HFF-Myc (cell line): ENCODE results near the gene MSL1.

Experiments used
- DNase-seq: peaks from one replicate; pipeline ENCODE4 v3.0.0-alpha.2; 2011; ENCODE audit warnings: low read depth; ENCODE audit errors: extremely low read depth
- H3K4me3 ChIP-seq: replicated peaks from 2 replicates; pipeline ENCODE4 v1.5.1; 2011; ENCODE audit warnings: low read depth, mild to moderate bottlenecking, control low read depth, low read length
- CTCF ChIP-seq: IDR thresholded peaks from 2 replicates; pipeline ENCODE4 v1.5.1; 2012; ENCODE audit warnings: mild to moderate bottlenecking, low read depth, low read length, control low read depth; ENCODE audit errors: missing control alignments

MSL1 gene

DNA sequence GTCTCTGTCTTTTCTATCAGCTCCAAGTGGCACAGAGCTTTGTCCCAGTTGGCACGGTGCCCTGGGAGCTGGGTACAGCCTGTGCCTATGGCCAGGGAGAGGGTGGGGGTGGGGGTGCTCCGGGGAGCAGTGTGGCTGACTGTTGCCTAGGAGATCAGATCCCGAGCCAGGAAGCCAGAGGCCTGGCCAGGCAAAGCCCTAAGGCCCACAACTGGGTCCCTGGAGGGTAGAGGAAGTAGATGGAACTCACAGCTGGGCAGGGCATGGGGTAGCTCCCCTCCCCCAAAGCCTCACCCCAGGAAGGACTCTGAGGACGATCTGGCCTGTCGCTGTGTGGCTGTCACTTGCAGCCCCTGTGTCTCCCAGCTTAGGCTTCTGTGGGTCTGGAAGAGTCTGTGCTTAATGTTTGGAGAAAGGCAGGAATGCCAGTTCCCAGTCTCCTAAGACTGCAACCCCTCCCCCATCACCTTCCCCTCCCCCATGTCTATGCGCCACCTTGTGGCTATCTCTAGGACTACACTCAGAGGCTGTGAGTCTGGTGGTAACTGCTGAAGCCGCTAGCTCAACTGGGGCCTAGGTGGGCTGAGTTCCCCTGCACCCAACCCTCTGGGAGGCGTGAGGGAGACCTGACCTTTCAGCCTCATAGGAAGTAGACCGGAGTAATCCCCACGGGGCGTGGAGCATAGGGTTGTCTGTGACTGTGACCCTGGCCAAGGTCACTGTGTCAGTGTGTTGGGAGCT, 46.4 kb upstream of the MSL1 start:
- no peak for DNase-seq
- TF ChIP-seq CTCF, result peak; percentile 88
- H3K4me3 ChIP-seq, result no peak overlapping the region

GRCh38 chr17:40075942-40076498, 45.8 kb upstream of the MSL1 start:
- DNase-seq, result no peak
- no peak for TF ChIP-seq CTCF
- no peak overlapping the region for H3K4me3 ChIP-seq

GRCh38 chr17:40076591-40076990, 45.2 kb upstream of the MSL1 start:
- H3K4me3 ChIP-seq, result no peak overlapping the region
- no peak for DNase-seq
- TF ChIP-seq CTCF, result no peak

GRCh38 chr17:40079545-40079944, 42.2 kb upstream of the MSL1 start:
- H3K4me3 ChIP-seq, result no peak overlapping the region
- DNase-seq, result no peak
- no peak for TF ChIP-seq CTCF

DNA sequence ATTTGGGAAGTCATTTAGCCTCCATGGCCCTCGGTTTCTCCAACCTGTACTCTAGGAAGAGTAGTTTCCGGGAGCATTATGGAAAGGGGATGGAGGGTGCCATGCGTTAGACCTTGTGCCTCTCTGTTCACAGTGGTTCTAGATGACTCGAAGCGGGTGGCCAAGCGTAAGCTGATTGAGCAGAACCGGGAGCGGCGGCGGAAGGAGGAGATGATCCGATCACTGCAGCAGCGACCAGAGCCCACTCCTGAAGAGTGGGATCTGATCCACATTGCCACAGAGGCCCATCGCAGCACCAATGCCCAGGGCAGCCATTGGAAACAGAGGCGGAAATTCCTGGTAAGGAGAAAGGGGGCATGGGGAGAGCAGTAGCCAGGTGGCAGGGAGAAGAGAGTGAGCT, 37.3 kb upstream of the MSL1 start:
- no peak for TF ChIP-seq CTCF
- H3K4me3 ChIP-seq, result no peak overlapping the region
- DNase-seq, result no peak

DNA sequence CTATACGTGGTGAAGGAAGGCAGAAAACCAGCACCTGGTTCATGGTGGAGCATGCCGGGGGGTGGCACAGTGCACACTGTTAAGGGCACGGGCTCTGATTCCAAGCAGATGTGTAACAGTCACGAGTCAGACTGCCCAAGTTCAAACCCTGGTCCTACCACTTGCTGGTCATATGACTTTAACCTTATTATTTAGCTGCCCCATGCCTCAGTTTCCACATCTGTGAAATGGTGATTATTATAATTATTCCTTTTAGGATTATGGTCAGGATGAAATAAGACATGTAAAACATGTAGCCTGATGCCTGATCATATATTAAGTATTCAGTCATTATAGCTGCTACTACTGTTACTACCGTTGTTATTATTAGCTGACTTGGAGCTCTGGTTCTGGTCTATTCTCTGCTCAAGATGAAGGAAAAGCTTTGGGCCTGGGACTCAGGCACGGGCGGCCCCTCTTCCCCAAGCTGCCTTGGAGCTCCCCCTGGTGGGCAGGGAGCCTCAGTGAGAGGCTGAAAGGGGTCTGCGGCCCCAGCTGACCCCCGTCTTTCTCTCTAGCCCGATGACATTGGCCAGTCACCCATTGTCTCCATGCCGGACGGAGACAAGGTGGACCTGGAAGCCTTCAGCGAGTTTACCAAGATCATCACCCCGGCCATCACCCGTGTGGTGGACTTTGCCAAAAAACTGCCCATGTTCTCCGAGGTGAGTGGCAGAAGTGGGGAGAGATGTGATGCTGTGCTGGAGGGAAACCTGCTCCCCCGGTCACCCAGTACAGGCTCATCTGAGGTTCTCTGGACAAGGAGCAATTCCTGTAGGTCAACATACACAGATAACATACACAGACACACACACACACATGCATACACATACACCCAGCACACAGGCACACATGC, 35.4 kb upstream of the MSL1 start:
- peak; percentile 75 for TF ChIP-seq CTCF
- H3K4me3 ChIP-seq, result no peak overlapping the region
- no peak for DNase-seq
